HL-60 (cell line): ENCODE measurements around the gene IPO11.

ENCODE experiments used
- TF ChIP-seq, protein P1 (sequence below): IDR thresholded peaks from one replicate; pipeline ENCODE4 v1.5.1; 2011; ENCODE audit warnings: low read length, control low read depth, inconsistent platforms; ENCODE audit not compliant: insufficient read depth
- TF ChIP-seq, protein P2 (sequence below): IDR thresholded peaks from 2 replicates; pipeline ENCODE4 v1.6.1; 2012; ENCODE audit warnings: low read depth; ENCODE audit not compliant: insufficient replicate concordance

DNA sequence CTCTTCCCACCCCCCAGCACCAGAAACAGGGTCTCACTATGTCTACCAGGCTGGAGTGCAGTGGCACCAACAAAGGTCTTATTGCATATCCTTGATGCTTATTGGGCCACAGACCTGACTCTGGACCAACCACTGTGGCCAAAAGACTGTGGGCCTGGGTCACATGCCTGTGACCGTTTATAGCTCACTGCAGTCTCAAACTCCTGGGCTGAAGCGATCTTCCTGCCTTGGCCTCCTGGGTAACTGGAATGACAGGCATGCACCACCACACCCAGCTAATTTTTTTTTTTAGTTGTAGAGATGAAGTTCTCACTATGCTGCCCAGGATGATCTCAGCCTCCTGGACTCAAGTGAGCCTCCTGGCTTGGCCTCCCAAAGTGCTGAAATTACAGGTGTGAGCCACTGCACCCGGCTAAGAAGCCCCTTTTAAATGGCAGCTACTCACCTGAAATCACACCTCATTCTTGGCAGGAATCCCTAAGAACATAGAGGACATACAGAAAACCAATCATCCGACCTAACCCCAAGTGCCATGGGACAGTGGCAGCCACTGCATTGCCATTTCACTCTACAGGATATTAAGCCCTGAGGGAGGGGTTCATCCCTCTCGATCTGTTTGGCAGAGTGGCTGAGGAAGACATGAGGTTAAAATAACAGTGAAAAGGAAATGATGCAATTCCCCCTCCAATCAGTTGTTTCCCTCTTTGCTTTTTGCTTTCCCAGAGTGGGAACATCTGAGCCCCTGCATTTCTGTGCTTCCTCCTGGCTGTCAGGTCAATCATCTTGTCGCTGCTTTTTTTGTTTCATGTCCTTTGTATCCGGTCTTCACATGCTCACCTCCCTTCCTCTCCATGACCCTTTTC, 240.7 kb downstream of the IPO11 start:
- TF ChIP-seq, protein P1, sequence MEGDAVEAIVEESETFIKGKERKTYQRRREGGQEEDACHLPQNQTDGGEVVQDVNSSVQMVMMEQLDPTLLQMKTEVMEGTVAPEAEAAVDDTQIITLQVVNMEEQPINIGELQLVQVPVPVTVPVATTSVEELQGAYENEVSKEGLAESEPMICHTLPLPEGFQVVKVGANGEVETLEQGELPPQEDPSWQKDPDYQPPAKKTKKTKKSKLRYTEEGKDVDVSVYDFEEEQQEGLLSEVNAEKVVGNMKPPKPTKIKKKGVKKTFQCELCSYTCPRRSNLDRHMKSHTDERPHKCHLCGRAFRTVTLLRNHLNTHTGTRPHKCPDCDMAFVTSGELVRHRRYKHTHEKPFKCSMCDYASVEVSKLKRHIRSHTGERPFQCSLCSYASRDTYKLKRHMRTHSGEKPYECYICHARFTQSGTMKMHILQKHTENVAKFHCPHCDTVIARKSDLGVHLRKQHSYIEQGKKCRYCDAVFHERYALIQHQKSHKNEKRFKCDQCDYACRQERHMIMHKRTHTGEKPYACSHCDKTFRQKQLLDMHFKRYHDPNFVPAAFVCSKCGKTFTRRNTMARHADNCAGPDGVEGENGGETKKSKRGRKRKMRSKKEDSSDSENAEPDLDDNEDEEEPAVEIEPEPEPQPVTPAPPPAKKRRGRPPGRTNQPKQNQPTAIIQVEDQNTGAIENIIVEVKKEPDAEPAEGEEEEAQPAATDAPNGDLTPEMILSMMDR = no peak
- TF ChIP-seq, protein P2, sequence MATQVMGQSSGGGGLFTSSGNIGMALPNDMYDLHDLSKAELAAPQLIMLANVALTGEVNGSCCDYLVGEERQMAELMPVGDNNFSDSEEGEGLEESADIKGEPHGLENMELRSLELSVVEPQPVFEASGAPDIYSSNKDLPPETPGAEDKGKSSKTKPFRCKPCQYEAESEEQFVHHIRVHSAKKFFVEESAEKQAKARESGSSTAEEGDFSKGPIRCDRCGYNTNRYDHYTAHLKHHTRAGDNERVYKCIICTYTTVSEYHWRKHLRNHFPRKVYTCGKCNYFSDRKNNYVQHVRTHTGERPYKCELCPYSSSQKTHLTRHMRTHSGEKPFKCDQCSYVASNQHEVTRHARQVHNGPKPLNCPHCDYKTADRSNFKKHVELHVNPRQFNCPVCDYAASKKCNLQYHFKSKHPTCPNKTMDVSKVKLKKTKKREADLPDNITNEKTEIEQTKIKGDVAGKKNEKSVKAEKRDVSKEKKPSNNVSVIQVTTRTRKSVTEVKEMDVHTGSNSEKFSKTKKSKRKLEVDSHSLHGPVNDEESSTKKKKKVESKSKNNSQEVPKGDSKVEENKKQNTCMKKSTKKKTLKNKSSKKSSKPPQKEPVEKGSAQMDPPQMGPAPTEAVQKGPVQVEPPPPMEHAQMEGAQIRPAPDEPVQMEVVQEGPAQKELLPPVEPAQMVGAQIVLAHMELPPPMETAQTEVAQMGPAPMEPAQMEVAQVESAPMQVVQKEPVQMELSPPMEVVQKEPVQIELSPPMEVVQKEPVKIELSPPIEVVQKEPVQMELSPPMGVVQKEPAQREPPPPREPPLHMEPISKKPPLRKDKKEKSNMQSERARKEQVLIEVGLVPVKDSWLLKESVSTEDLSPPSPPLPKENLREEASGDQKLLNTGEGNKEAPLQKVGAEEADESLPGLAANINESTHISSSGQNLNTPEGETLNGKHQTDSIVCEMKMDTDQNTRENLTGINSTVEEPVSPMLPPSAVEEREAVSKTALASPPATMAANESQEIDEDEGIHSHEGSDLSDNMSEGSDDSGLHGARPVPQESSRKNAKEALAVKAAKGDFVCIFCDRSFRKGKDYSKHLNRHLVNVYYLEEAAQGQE = no peak
